Osteocyte (in vitro differentiated cells): ENCODE measurements around the gene CIRBP. TPM values are rescaled to one million over a fixed set of nuclear protein-coding genes. Genes with fewer than 3 reads are reported as not detected.

ENCODE experiments used
- DNase-seq: peaks from one replicate; pipeline ENCODE4 v3.0.0; 2021; ENCODE audit warnings: mixed read lengths; ENCODE audit not compliant: unreplicated experiment; ENCODE audit errors: extremely low spot score
- H3K27ac Mint-ChIP-seq: one replicate; pipeline ENCODE4 v1.8.0; 2021; ENCODE audit warnings: mild to moderate bottlenecking, mixed read lengths; ENCODE audit not compliant: unreplicated experiment
- H3K27me3 Mint-ChIP-seq: one replicate; pipeline ENCODE4 v1.8.0; 2021; ENCODE audit warnings: mixed read lengths; ENCODE audit not compliant: unreplicated experiment
- H3K36me3 Mint-ChIP-seq: one replicate; pipeline ENCODE4 v1.8.0; 2021; ENCODE audit warnings: mixed read lengths; ENCODE audit not compliant: unreplicated experiment
- H3K4me1 Mint-ChIP-seq: one replicate; pipeline ENCODE4 v1.8.0; 2021; ENCODE audit warnings: mixed read lengths; ENCODE audit not compliant: unreplicated experiment
- H3K4me3 Mint-ChIP-seq: one replicate; pipeline ENCODE4 v1.8.0; 2021; ENCODE audit warnings: mild to moderate bottlenecking, moderate library complexity, mixed read lengths; ENCODE audit not compliant: unreplicated experiment
- H3K9me3 Mint-ChIP-seq: one replicate; pipeline ENCODE4 v1.8.0; 2021; ENCODE audit warnings: mixed read lengths; ENCODE audit not compliant: unreplicated experiment
- total RNA-seq: library from RNA; stranded (reverse); gene quantifications from 2 replicates; pipeline ENCODE4 v1.2.1, GENCODE V29; 2021
- TF ChIP-seq, protein P1 (sequence below): fragments of 200-600 bp; sonication (generic); IDR thresholded peaks from 2 replicates; pipeline ENCODE4 v1.5.0; 2021; ENCODE audit warnings: antibody characterized with exemption, mild to moderate bottlenecking, moderate library complexity

The CIRBP gene
- total RNA-seq, 1 donor from 2014 or later: 408 TPM

- Mint-ChIP-seq H3K9me3 (no peaks in the 10 kb centered on the region), H3K36me3 (peaks cover 8% of the 10 kb centered on the region), H3K4me3 (no peak overlapping the region), H3K27me3 (peaks cover under 1% of the 10 kb centered on the region), H3K4me1 (peaks cover 14% of the 10 kb centered on the region), H3K27ac (no peak overlapping the region)
- DNase-seq: no peak
- TF ChIP-seq, protein P1, sequence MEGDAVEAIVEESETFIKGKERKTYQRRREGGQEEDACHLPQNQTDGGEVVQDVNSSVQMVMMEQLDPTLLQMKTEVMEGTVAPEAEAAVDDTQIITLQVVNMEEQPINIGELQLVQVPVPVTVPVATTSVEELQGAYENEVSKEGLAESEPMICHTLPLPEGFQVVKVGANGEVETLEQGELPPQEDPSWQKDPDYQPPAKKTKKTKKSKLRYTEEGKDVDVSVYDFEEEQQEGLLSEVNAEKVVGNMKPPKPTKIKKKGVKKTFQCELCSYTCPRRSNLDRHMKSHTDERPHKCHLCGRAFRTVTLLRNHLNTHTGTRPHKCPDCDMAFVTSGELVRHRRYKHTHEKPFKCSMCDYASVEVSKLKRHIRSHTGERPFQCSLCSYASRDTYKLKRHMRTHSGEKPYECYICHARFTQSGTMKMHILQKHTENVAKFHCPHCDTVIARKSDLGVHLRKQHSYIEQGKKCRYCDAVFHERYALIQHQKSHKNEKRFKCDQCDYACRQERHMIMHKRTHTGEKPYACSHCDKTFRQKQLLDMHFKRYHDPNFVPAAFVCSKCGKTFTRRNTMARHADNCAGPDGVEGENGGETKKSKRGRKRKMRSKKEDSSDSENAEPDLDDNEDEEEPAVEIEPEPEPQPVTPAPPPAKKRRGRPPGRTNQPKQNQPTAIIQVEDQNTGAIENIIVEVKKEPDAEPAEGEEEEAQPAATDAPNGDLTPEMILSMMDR: no peak
These were observed 9.9 kb downstream of the CIRBP start for GRCh38 chr19:1278713-1279660.

GRCh38 chr19:1279782-1280341 is 10.7 kb downstream of the CIRBP start:
- Mint-ChIP-seq H3K27ac (no peak overlapping the region), H3K36me3 (peaks cover 4% of the 10 kb centered on the region), H3K27me3 (peaks cover 8% of the 10 kb centered on the region), H3K4me3 (peak overlapping the region; percentile 33), H3K9me3 (no peaks in the 10 kb centered on the region), H3K4me1 (peaks cover 13% of the 10 kb centered on the region)
- TF ChIP-seq, protein P1: peak; percentile 97
- peak; percentile 96 for DNase-seq

DNA sequence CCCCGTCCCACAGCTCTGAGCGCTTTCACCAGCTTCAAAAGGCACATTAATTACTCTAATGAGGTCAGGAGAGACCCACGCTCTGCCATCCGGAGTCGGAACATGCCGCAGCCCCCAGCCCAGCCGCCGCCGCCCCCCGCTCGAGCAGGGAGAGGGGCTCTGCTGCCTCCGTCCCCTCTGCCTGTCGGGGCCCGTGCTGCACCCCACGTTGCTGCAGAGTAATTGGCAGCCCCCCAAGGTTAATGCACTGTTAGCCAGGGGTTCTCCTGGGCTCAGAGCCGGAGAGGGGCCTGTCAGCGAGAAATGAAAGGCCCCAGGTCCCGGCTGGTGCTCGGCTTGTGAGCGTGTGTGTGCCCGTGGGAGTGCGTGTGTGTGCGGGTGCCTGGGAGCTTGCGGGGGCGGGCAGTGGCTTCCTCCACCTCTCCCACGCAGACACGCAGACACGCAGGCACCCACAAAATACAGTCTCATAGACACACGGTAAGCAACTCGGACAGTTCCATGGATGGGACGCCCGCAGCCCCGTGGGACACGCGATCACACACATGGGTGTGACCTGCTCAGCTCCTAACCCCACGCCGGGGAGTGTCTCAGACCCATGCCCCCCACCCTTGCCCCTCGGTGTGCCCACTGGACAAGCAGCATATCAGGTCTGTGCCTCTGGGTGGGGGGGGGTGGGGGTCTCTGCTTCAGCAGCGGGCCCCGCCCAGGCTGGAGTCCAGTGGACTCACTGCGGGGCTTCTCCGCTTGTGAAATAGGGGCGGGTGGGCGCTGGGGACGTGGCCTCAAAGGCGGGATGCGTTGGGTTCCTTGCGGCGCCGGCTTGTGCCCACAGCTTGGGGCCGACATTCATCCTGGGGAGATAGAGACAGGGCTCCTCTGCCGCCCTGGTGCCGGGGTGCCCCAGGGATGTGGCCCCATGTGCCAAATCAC is 11.8 kb downstream of the CIRBP start:
- H3K27ac Mint-ChIP-seq: no peak overlapping the region
- DNase-seq: no peak
- peaks cover 4% of the 10 kb centered on the region for H3K36me3 Mint-ChIP-seq
- peaks cover 15% of the 10 kb centered on the region for H3K4me1 Mint-ChIP-seq
- H3K27me3 Mint-ChIP-seq: peaks cover 9% of the 10 kb centered on the region
- TF ChIP-seq, protein P1: no peak
- H3K9me3 Mint-ChIP-seq: no peaks in the 10 kb centered on the region
- no peak overlapping the region for H3K4me3 Mint-ChIP-seq

GRCh38 chr19:1281569-1282287 is 12.6 kb downstream of the CIRBP start:
- DNase-seq: no peak
- TF ChIP-seq, protein P1: no peak
- Mint-ChIP-seq H3K9me3 (no peaks in the 10 kb centered on the region), H3K36me3 (peaks cover 4% of the 10 kb centered on the region), H3K4me1 (peaks cover 14% of the 10 kb centered on the region), H3K27ac (no peak overlapping the region), H3K4me3 (no peak overlapping the region), H3K27me3 (peaks cover 11% of the 10 kb centered on the region)
